Measurements from ENCODE around the gene SDK2.

DNA sequence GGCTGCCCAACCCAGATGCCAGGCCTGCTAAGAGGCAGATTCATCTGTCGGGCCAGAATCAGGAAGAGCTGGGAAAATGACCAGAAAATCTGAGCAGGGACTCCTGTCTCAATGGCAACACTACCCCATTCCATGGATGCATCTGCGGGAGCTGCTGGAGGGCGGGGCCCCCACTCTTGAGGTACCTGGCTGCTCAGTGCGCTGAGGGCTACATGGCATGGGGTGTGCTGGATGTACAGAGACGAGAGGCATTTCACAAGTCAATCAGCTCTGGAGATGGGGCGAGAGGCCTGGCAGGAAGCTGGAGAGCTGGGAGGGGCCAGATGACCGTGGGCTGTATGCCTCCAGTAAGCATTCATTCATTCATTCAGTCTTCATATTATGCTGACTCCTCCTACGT is 6.4 kb downstream of the SDK2 start:
- TF ChIP-seq, protein P1, sequence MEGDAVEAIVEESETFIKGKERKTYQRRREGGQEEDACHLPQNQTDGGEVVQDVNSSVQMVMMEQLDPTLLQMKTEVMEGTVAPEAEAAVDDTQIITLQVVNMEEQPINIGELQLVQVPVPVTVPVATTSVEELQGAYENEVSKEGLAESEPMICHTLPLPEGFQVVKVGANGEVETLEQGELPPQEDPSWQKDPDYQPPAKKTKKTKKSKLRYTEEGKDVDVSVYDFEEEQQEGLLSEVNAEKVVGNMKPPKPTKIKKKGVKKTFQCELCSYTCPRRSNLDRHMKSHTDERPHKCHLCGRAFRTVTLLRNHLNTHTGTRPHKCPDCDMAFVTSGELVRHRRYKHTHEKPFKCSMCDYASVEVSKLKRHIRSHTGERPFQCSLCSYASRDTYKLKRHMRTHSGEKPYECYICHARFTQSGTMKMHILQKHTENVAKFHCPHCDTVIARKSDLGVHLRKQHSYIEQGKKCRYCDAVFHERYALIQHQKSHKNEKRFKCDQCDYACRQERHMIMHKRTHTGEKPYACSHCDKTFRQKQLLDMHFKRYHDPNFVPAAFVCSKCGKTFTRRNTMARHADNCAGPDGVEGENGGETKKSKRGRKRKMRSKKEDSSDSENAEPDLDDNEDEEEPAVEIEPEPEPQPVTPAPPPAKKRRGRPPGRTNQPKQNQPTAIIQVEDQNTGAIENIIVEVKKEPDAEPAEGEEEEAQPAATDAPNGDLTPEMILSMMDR (IDR thresholded peaks at IDR 0.05 in 2 of 3, conservative IDR thresholded peaks at IDR 0.05 in 1 of 3; ENCODE audit: insufficient read depth in 2 of 3, low read depth in 1 of 3, low read length in 3 of 3) = no peak
- no peak for TF ChIP-seq CHCHD3 (CRISPR knock-in tag; IDR thresholded peaks at IDR 0.05)
- TF ChIP-seq SREBF2 (CRISPR knock-in tag; IDR thresholded peaks at IDR 0.05) = no peak
- TF ChIP-seq ZEB2 (IDR thresholded peaks at IDR 0.05) = no peak
- TF ChIP-seq POLR2A (conservative IDR thresholded peaks at IDR 0.05) = no peak
- TF ChIP-seq SIN3A (IDR thresholded peaks at IDR 0.05; ENCODE audit: borderline replicate concordance in 2 of 2, control insufficient read depth in 1 of 2, low read depth in 2 of 2, low read length in 2 of 2) = no peak
- no peak for TF ChIP-seq ZNF12 (CRISPR knock-in tag; IDR thresholded peaks at IDR 0.05)
- TF ChIP-seq, protein P2, sequence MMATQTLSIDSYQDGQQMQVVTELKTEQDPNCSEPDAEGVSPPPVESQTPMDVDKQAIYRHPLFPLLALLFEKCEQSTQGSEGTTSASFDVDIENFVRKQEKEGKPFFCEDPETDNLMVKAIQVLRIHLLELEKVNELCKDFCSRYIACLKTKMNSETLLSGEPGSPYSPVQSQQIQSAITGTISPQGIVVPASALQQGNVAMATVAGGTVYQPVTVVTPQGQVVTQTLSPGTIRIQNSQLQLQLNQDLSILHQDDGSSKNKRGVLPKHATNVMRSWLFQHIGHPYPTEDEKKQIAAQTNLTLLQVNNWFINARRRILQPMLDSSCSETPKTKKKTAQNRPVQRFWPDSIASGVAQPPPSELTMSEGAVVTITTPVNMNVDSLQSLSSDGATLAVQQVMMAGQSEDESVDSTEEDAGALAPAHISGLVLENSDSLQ (IDR thresholded peaks at IDR 0.05) = no peak
- TF ChIP-seq TCF7L2 (IDR thresholded peaks at IDR 0.05; ENCODE audit: low read depth, low read length) = no peak

All from K562 (cell line).